Effector CD8-positive, alpha-beta T cell (primary cell): Measurements from ENCODE around the gene SPECC1.

Source experiments
- DNase-seq: peaks from one replicate; lab custom pipeline; 2025; lab: John Stamatoyannopoulos, UW

Gene SPECC1

DNA sequence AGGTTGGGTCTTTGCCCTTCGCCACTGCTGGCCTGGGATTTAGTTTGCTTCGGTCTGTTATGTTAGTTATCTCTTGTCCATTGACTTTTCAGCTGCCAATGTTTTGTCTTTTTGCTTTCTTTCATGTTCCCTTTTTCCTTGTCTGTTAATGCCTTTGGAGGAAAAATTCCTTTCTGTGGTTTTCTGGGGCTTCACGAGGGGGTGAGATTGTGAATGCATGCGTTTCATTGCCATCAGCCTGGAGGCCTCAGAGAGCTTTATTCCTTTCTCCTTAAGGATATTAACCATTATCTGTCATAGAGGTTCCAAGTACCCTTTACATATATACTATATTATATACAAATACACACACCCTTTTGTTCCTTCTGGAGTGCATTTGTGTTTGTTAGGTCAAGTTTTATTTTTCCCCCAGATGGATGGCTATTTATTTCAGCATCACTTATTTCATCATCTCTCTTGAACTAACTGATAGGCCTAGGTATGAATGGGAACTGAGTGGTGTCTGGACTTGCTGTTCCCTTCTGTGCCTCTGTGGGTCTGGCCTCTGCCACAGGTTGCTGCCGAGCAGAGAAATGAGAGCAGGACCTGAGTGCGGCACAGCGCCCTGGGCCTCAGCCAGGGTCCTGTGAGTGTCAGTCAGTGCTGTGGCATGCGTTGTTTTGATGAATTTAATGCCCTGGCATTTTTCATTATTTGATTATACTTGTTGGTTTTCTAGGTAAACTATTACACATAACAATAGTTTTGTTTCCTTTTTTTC is 264.8 kb downstream of the SPECC1 start:
- no peak for DNase-seq

GRCh38 chr17:20275653-20276052 is 266.5 kb downstream of the SPECC1 start:
- no peak for DNase-seq

DNA sequence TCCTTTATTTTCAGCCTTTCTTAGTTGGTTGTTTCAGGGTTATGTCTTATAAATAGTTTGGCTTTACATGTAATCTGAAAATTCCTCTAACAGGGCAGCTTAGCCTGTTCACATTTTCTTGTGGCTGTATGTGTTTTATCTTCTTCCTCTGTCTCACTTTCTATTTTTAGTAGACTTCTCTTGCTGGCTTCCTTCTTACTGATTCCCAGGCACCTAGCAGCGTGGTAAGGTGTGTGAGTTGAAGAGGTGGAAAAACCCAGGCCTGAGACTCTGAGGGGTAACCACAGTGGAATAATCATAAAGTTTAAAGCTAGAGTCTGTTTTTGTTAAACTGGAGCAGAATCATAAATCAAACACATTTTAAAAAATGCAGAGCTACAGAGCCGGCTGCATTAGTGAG is 267.3 kb downstream of the SPECC1 start:
- DNase-seq = no peak

DNA sequence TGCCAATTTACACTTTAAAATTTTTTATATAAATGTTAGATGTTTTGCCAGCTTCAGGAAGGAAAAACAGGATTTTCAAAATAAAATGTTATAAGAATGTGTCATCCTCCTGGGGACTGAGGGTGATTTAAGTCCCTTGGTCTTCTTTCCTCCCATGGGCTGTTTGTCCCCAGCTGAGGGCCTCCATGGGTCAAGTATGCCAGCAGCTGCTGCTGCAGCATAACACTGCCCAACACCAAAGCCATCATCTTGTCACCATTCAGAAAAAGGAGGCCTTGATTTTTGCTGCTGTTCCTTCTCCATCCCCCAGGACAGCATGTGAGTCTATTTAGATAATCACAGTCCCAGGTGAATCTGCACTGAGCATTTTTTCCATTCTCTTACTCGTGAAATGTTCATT is 269.6 kb downstream of the SPECC1 start:
- no peak for DNase-seq

DNA sequence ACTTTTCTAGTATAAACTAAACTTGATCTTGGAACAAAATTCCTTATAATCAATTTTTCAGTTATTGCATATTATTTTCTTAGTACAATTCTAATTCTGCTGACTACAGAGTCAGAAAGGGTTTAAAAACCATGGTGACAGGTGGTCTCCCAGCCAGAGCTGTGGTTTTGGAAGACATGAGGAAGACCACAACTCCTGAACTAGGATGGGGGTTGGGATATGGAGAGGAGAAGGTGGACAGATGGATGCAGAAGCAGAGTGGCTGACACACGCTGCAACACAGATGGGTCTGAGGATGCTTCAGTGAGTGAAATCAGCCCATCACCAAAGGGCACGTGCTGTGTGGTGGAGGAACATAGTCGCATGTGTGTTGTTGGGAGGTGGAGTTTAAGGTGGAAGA is 270.5 kb downstream of the SPECC1 start:
- no peak for DNase-seq

GRCh38 chr17:20280051-20280450 is 270.9 kb downstream of the SPECC1 start:
- DNase-seq = no peak

GRCh38 chr17:20280851-20281250 is 271.7 kb downstream of the SPECC1 start:
- DNase-seq = no peak

GRCh38 chr17:20281860-20282259 is 272.7 kb downstream of the SPECC1 start:
- no peak for DNase-seq

DNA sequence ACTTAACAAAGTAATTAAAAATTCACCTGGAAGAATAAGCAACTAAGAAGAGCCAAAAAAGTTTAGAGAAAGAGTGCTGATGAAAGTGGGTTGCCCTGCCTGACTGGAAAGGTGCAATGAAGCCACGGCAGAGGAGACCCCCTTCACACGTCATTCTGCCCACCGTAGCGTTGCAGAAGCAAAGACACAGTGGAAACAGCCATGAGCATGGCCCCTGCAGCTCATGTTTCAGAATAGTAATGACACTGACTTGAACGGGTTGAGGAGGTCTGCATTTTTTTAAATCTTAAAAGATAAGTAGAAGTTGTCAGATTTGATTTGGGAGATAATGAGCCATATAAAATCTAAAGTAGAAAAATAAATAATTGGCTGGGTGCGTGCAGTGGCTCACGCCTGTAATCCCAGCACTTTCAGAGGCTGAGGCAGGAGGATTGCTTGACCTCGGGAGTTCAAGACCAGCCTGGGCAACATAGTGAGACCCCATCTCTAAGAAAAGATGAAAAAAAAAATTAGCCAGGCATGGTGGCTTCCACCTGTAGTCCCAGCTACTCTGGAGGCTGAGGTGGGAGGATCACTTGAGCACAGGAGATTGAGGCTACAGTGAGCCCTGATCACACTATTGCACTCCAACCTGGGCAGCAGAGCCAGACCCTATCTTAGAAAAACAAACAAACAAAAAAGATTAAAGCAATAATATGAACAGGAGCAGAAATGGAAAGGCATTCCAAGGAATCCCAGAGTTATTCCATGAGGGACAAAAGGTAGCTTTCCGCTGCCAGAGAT is 273.6 kb downstream of the SPECC1 start:
- DNase-seq = no peak

- no peak for DNase-seq
These were observed 274.9 kb downstream of the SPECC1 start for GRCh38 chr17:20284022-20284421.

GRCh38 chr17:20284570-20285295 is 275.6 kb downstream of the SPECC1 start:
- DNase-seq = no peak

GRCh38 chr17:20289984-20290383 is 280.8 kb downstream of the SPECC1 start:
- no peak for DNase-seq

DNA sequence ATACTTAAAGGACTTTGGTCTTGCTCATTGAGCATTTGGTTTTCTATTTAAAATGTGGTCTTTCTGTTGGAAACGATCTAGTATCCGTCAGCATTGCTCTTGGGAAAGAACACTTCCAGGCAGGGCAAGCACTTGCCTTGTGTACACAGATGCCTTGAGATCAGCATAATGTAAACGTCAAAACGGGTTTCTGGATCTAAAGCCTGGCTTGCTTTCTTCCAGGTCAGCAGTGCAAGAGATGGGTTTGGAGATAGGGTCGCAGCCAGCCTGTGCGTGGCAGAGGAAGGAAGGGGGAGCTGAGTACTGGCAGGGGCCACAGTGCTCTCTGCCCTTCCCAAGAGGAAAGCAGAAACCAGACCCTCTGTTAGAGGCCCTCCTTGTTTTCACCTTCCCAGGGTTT is 282.7 kb downstream of the SPECC1 start:
- DNase-seq = no peak

DNA sequence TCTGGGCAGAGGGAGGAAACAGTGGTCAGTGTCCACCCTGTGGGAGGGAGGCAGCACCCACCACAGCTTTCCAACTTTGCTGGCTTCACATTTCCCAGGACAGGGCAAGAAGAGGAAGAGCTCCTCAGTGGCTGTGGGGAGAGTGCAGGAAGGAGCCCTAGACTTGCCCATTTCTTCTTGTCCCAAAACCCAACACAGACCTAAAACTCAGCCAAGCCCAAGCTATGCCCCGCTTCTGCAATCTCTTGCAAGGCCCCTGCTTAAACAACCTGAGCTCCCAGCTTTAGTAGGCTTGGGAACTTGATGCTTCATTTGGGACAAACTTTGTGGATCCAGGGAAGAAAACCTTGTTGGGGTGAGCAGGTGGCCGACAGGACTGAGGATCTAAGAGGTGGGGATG is 284.3 kb downstream of the SPECC1 start:
- DNase-seq = no peak

- no peak for DNase-seq
These were observed 285.0 kb downstream of the SPECC1 start for GRCh38 chr17:20294120-20294519.

DNA sequence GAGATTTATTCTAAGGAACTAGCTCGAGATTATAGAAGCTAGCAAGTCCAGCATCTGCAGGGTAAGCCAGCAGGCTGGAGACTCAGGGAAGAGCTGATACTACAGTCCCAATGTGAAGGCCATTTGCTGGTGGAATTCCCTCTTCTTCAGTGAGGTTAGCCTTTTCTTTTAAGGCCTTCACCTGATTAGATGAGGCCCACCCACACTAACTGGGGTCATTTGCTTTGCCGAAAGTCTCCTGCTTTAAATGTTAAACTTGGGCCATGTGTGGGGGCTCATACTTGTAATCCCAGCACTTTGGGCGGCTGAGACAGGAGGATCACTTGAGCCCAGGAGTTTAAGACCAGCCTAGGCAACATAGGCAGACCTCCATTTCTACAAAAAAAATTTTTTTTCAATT is 289.9 kb downstream of the SPECC1 start:
- no peak for DNase-seq

GRCh38 chr17:20300436-20300934 is 291.3 kb downstream of the SPECC1 start:
- no peak for DNase-seq

DNA sequence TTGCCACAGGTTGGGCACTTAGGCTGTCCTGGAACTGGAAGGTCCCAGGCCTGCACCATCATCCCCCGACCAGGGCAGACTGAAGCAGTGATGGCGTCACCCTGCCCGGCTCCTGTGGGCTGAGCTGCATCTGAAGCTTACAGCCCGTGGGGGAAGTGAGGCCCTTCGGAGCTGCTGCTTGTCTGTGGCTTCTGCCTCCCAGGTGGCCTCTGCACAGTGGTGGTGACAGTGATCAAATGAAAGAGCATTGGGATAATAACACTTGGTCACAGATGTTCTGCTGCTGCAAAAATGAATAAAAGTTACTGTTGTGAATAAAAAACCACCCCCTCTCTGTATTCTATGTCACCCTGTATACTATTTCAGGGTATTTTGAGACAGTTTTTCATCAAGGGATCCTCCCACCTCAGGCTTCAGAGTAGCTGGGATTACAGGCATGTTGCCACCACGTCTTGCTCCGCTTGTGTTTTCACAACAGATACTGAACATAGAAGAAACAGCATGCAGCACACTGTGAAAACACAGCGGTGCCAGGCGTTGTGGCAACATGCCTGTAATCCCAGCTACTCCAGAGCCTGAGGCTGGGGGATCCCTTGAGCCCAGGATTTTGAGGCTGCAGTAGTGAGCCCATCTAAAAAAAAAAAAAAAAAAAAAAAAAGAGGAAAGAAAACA is 293.2 kb downstream of the SPECC1 start:
- DNase-seq = no peak

GRCh38 chr17:20304961-20305360 is 295.8 kb downstream of the SPECC1 start:
- DNase-seq = no peak

DNA sequence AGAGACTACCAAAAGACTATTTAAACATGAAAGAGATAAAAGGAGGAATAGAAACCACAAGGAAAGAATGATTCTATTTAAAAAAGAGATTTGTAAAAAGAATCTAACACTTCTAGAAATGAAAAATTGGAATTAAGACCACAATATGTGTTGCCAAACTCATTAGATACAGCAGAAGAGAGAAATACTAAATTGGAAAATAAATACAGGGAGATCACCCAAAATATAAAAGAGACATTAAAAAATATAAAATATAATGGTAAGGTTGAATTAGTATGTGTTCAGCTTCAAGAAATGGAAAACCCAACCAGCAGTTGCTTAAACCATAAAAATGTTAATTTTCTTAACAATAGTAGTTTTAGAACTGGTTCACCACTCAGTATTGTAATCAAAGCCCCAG is 297.8 kb downstream of the SPECC1 start:
- no peak for DNase-seq

GRCh38 chr17:20307326-20307910 is 298.3 kb downstream of the SPECC1 start:
- DNase-seq = no peak

DNA sequence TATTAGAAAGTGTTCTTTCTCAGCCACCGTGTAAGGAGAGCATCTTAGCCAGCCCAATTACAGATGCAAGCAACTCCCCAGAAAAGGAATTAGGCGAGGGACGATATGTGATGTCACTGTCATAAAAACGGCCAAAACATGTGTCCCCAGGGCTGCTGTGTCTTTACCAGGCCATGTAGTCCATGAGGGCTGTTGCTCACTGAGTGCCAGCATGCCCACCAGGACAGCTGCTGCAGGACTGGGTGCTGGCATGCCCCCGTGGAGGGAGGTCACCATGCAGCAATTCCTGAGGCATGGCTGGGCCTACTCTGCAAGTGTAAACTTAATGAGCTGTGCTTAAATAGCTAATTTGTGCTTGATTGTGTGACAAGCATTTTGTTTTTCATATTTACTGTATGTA is 301.3 kb downstream of the SPECC1 start:
- no peak for DNase-seq
